ENCODE results near the gene FCER1G. TPM values are rescaled to one million over a fixed set of nuclear protein-coding genes. Genes with fewer than 3 reads are reported as not detected.
"Not testable (repeated sequence)": the region's sequence is repeated elsewhere in the genome, so short reads cannot be mapped to it uniquely, and the experiment has no call there.

Gene FCER1G
- total RNA-seq, 1 donor from 2014 or later = 38.3 TPM

- ATAC-seq; intact Hi-C loops (cut with DNase I); DNase-seq (ENCODE audit: missing footprints): not testable (repeated sequence)
These were observed 40.2 kb downstream of the FCER1G start for GRCh38 chr1:161255302-161255701.

DNA sequence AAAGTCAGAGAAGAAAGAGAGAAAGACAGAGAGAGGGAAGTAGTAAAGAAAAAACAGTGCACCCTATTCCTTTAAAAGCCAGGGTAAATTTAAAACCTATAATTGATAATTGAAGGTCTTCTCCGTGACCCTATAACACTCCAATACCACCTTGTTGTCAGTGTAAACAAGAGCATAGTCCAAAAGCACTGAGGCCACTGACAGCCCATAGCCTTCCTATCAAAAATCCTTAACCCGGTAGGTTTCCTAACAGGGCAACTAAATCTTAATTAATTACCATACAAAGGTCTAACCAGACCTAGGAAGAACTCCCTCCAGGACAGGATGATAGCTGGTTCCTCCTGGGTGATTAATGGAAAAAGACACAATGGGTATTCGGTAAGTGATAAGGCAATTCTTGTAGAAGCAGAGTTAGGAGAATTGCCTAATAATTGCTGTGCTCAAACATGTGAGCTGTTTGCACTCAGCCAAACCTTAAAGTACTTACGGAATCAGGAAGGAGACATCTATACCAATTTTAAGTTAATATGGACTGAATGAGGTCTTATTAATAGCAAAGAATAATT lies 40.9 kb downstream of the FCER1G start:
- ATAC-seq; intact Hi-C loops (cut with DNase I); DNase-seq (ENCODE audit: missing footprints): not testable (repeated sequence)

DNA sequence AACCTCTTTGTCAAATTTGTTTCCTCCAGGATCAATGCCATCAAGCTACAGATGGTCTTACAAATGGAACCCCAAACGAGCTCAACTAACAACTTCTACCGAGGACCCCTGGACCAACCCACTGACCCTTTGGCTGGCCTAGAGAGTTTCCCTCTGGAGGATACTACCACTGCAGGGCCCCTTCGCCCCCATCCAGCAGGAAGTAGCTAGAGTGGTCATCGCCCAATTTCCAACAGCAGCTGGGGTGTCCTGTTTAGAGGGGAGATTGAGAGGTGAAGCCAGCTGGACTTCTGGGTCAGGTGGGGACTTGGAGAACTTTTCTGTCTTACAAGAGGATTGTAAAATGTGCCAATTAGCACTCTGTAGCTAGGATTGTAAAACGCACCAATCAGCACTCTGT lies 42.0 kb downstream of the FCER1G start:
- ATAC-seq; intact Hi-C loops (cut with DNase I); DNase-seq (ENCODE audit: missing footprints): not testable (repeated sequence)

DNA sequence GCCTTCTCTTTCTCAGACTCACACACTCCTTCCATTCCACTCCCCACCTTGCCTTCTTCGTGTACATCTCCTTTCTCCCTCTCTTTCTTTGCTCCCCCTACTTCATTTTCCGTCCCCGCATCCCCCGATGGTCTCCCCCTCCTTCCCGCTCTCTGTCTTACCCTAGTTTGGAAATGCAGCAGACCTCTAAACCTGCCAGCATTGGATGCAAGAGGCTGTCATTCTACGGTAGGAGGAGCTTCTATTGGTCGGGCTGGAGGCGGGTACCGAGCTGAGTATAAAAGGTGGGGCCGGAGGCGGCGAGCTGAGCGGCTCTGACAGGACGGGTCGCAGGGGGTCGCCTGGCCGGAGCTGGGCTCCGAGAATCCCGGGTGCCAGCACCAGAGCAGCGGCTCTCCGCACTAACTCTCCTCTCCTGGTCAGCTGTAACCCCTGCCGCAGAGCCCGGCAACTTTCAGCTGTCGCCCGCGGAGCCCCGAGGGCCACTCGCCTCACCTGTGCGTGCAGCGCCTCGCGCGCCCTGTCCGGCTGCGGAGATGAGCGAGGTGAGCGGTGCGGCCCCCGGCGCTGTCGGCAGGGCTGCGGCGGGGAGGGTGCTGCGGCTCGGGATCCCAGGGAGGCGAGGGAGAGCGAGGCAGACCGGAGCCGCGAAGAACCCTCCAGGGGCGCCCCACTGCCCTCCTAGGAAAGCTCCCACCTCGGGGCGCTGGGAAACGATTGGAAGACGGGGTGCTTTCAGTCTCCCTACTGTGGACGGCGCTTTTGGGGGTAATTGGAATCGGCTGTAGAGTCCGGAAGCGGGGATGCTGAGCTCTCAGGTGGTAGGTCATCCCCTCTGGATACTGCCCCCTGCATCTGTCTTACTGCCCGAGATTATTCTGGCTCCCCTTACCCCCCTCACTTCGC lies 43.6 kb downstream of the FCER1G start, which contains the start of gene PCP4L1:
Gene PCP4L1 (plus strand): TSS at position 307 of the 906 bp plus-strand sequence. CDS start 230 bp downstream, at position 537.
- ATAC-seq = peak; percentile 48
- no peak for DNase-seq (ENCODE audit: missing footprints)
- intact Hi-C loops (cut with DNase I) = no loop called here

DNA sequence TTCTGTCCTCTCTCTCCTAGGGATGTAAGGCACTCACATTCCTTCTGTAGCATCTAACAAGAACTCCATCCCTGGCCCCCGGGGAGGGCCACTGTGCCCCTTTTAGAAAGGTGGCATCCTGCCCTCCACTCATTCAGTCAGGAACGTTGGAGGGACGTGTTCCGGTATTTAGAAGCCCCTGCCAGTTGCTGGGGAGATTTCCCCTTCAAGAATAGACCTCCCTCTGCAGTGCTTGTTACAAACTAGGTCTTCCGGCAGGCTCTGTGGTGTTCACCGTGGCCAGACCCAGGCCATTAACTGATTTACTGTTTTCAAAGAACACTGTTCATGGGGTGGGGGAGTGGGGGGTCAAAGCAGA lies 44.2 kb downstream of the FCER1G start:
- ATAC-seq = no peak
- intact Hi-C loops (cut with DNase I) = no loop called here

GRCh38 chr1:161259765-161260164 lies 44.7 kb downstream of the FCER1G start:
- intact Hi-C loops (cut with DNase I) = no loop called here
- ATAC-seq = no peak
- no peak for DNase-seq (ENCODE audit: missing footprints)

More for the DNA sequence above, 44.2 kb downstream of the FCER1G start:
- DNase-seq (ENCODE audit: missing footprints) = no peak

DNA sequence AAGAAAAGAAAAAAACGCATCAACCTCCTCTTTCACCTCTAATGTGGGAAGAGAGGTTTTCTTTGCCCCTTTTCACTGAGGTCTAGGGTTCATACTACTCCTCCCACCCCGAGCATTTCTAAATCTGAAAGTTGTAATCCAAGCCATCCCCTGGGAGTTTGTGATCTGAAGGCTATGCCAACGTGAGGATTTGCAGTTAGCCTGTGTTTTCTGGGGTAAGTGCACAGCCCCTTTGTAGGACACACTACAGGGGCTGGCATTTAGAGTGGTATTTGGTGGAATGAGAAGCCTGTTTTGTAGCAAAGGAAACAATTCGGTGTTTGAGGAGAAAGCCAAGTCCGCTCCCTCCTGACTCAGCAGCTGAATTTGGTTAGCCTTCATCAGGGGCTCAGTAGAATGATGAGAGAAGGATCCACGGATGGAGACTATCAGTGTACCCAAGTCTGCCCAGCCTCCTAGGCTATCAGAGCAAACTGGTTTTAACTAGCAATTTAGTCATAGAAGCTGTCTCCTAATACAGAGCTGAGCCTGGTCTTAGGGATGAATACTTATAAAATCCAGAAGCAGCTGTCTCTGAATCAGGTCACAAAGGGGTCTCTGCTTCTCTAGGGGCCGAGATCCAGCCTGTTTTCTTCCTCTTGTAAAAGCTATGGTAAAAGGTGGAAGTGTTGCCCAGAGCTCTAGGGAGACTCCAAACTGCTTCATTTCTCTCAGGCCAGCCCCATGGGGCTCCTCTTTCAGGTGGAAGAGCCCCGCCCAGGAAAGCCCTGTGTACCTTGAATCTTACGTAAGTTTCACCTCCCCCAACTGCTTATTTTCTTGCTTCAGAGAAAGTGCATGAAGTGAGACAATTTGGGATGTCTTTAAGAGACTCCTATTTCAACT lies 45.5 kb downstream of the FCER1G start:
- ATAC-seq (no peak), DNase-seq (ENCODE audit: missing footprints) (no peak)
- intact Hi-C loops (cut with DNase I) = no loop called here

- no peak for ATAC-seq
- intact Hi-C loops (cut with DNase I) = no loop called here
- no peak for DNase-seq (ENCODE audit: missing footprints)
These were observed 46.5 kb downstream of the FCER1G start for GRCh38 chr1:161261261-161262235.

GRCh38 chr1:161265305-161265704 lies 50.2 kb downstream of the FCER1G start:
- no peak for DNase-seq (ENCODE audit: missing footprints)
- intact Hi-C loops (cut with DNase I) = no loop called here
- no peak for ATAC-seq

DNA sequence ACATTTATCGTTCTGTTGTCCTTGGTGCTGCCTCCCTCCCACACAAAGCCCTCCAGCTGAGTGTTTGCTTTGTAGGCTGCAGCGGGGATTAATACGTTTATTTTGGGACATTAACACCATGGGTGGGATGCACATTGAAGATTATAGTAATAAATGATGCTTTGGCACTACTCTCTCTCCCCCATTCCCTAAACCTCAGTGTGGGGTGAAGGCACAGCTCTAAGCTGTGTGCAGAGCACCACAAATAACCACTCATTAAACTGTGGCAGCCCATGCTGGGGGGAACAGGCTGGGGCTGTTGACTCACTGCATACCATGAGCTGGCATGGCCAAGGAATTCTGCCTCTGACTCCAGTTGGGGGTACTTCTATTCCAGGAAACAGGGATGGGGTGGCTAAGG lies 51.1 kb downstream of the FCER1G start:
- intact Hi-C loops (cut with DNase I) = no loop called here
- no peak for DNase-seq (ENCODE audit: missing footprints)
- no peak for ATAC-seq

- DNase-seq (ENCODE audit: missing footprints) = no peak
- intact Hi-C loops (cut with DNase I) = no loop called here
- ATAC-seq = no peak
These were observed 51.7 kb downstream of the FCER1G start for GRCh38 chr1:161266836-161267235.

- no peak for ATAC-seq
- DNase-seq (ENCODE audit: missing footprints) = no peak
- intact Hi-C loops (cut with DNase I) = no loop called here
These were observed 52.2 kb downstream of the FCER1G start for GRCh38 chr1:161267321-161267720.

Small RNAs within 50 kb of the gene (microRNA-seq; reads per million reads assigned to microRNA genes)
- gene MIR5187 = not detected

Other genes with a start within 250 kb of the FCER1G start
- gene F11R, start 194.1 kb upstream of the FCER1G start, total RNA-seq = 9.8 TPM
- 10.5 TPM for gene TSTD1, start 176.3 kb upstream of the FCER1G start, total RNA-seq
- 33.7 TPM for gene USF1, start 169.3 kb upstream of the FCER1G start, total RNA-seq
- 3.7 TPM for gene ARHGAP30, start 145.4 kb upstream of the FCER1G start, total RNA-seq
- not detected for gene NECTIN4, start 125.7 kb upstream of the FCER1G start, total RNA-seq
- gene KLHDC9, start 116.9 kb upstream of the FCER1G start, total RNA-seq = 6.5 TPM
- gene PFDN2, start 97.3 kb upstream of the FCER1G start, total RNA-seq = 62.8 TPM
- gene NIT1, start 97.2 kb upstream of the FCER1G start, total RNA-seq = 36.5 TPM
- gene DEDD, start 82.6 kb upstream of the FCER1G start, total RNA-seq = 29.2 TPM
- gene UFC1, start 61.3 kb upstream of the FCER1G start, total RNA-seq = 82.8 TPM
- 19.5 TPM for gene USP21, start 55.8 kb upstream of the FCER1G start, total RNA-seq
- 13.5 TPM for gene PPOX, start 48.9 kb upstream of the FCER1G start, total RNA-seq
- gene B4GALT3, start 37.8 kb upstream of the FCER1G start, total RNA-seq = 20.9 TPM
- gene ADAMTS4, start 16.2 kb upstream of the FCER1G start, total RNA-seq = 13.0 TPM
- gene NDUFS2, start 12.9 kb upstream of the FCER1G start, total RNA-seq = 334 TPM
- gene APOA2, start 8.3 kb downstream of the FCER1G start, total RNA-seq = not detected
- gene TOMM40L, start 10.8 kb downstream of the FCER1G start, total RNA-seq = 39.1 TPM
- gene NR1I3, start 22.9 kb downstream of the FCER1G start, total RNA-seq = not detected
- gene PCP4L1, start 43.5 kb downstream of the FCER1G start, total RNA-seq = 0.60 TPM
- 4.4 TPM for gene MPZ, start 94.7 kb downstream of the FCER1G start, total RNA-seq
- 407 TPM for gene SDHC, start 99.1 kb downstream of the FCER1G start, total RNA-seq
- not detected for gene CFAP126, start 152.6 kb downstream of the FCER1G start, total RNA-seq